ENCODE data around the gene TNN. TPM values are rescaled to one million over a fixed set of nuclear protein-coding genes. Genes with fewer than 3 reads are reported as not detected.

The TNN gene
- total RNA-seq, 2 experiments from 2014 or later: not detected

DNA sequence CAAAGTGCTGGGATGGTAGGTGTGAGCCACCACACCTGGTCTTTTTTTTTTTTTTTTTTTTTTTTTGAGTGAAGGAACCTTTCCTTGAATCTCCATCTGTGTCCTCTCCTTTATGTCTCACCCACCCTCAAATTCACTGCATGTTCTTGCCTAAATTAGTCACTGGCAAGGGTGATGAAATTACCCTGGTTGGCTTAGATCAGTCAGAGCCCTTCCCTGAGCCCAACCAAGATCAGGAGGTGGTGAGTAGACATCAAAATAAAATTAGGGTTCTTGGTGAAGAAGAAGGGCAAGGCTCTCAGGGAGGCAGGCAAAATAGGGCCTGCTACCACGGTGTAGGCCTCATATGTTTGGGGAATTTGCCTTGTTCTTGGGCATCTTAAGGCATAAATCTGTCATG, 5.3 kb upstream of the TNN start:
- ChIA-PET POLR2A (no interaction called here), CTCF (no interaction called here)
- Mint-ChIP-seq H3K9me3 (no peaks in the 10 kb centered on the region), H3K4me3 (no peak overlapping the region), H3K4me1 (ENCODE audit: low read depth) (no peaks in the 10 kb centered on the region), H3K36me3 (ENCODE audit: low read depth) (no peaks in the 10 kb centered on the region), H3K27me3 (no peaks in the 10 kb centered on the region), H3K27ac (no peak overlapping the region)
- no peaks in the 10 kb centered on the region for H3K36me3 ChIP-seq (ENCODE audit: insufficient read depth, low read length)
- no peak for ATAC-seq (ENCODE audit: poor library complexity)
- no peak for TF ChIP-seq CTCF (IDR thresholded peaks at IDR 0.05)
- H3K27me3 ChIP-seq (ENCODE audit: control insufficient read depth in 1 of 2, insufficient read depth in 2 of 2, low read length in 2 of 2): no peaks in the 10 kb centered on the region
- no peaks in the 10 kb centered on the region for H3K9me3 ChIP-seq (ENCODE audit: control insufficient read depth in 1 of 2, insufficient read depth in 1 of 2, low read length in 2 of 2)
- no peak overlapping the region for H3K27ac ChIP-seq (ENCODE audit: low read depth in 1 of 2, low read length in 2 of 2)
- intact Hi-C loops (cut with DNase I, micrococcal nuclease): no loop called here
- H3K4me3 ChIP-seq (ENCODE audit: low read length): no peak overlapping the region
- DNase-seq: no peak
- no peaks in the 10 kb centered on the region for H3K4me1 ChIP-seq (ENCODE audit: insufficient read depth, low read length)

DNA sequence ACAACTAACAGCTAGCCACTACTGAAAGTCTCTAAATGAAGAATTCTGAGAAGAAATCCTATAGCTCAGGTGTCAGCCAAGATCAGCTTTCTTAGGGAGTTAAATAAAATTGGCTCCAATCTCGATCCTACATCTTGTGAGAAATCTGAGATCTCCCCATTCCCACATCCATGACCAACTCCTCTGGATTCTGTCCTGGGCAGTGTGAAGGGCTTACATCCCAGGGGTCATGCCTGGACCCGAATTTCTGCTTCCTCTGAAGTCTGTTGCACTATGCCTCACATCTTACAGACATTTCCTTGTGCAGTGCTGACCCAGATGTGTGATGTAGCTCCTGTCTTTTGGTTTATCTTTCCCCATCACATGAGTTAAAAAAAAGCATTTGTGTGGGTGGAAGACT, 4.8 kb upstream of the TNN start:
- Histone ChIP-seq H3K4me3 (ENCODE audit: low read length) (no peak overlapping the region), H3K4me1 (ENCODE audit: insufficient read depth, low read length) (no peaks in the 10 kb centered on the region), H3K9me3 (ENCODE audit: control insufficient read depth in 1 of 2, insufficient read depth in 1 of 2, low read length in 2 of 2) (no peaks in the 10 kb centered on the region), H3K36me3 (ENCODE audit: insufficient read depth, low read length) (no peaks in the 10 kb centered on the region), H3K27me3 (ENCODE audit: control insufficient read depth in 1 of 2, insufficient read depth in 2 of 2, low read length in 2 of 2) (no peaks in the 10 kb centered on the region), H3K27ac (ENCODE audit: low read depth in 1 of 2, low read length in 2 of 2) (no peak overlapping the region)
- Mint-ChIP-seq H3K36me3 (ENCODE audit: low read depth) (no peaks in the 10 kb centered on the region), H3K27me3 (no peaks in the 10 kb centered on the region), H3K27ac (no peak overlapping the region), H3K4me1 (ENCODE audit: low read depth) (no peaks in the 10 kb centered on the region), H3K4me3 (no peak overlapping the region), H3K9me3 (no peaks in the 10 kb centered on the region)
- no peak for ATAC-seq (ENCODE audit: poor library complexity)
- intact Hi-C loops (cut with DNase I, micrococcal nuclease): no loop called here
- DNase-seq: no peak
- CTCF ChIA-PET: interaction anchor here (0.7 kb wide), 1 partner anchor 528 kb away, joined by 3 read pairs; no protein-coding TSS in a partner anchor
- POLR2A ChIA-PET: no interaction called here
- no peak for TF ChIP-seq CTCF (IDR thresholded peaks at IDR 0.05)

- Mint-ChIP-seq H3K27ac (no peak overlapping the region), H3K4me3 (no peak overlapping the region), H3K9me3 (no peaks in the 10 kb centered on the region), H3K27me3 (peaks cover 10% of the 10 kb centered on the region), H3K4me1 (ENCODE audit: low read depth) (peaks cover 15% of the 10 kb centered on the region), H3K36me3 (ENCODE audit: low read depth) (no peaks in the 10 kb centered on the region)
- ChIA-PET POLR2A (no interaction called here), CTCF (no interaction called here)
- ATAC-seq (ENCODE audit: poor library complexity): no peak
- Histone ChIP-seq H3K27me3 (ENCODE audit: control insufficient read depth in 1 of 2, insufficient read depth in 2 of 2, low read length in 2 of 2) (peaks cover 4 to 8% of the 10 kb centered on the region in 2 experiments), H3K27ac (ENCODE audit: low read depth in 1 of 2, low read length in 2 of 2) (no peak overlapping the region), H3K36me3 (ENCODE audit: insufficient read depth, low read length) (no peaks in the 10 kb centered on the region), H3K4me3 (ENCODE audit: low read length) (no peak overlapping the region), H3K9me3 (ENCODE audit: control insufficient read depth in 1 of 2, insufficient read depth in 1 of 2, low read length in 2 of 2) (no peaks in the 10 kb centered on the region), H3K4me1 (ENCODE audit: insufficient read depth, low read length) (peaks cover 6% of the 10 kb centered on the region)
- intact Hi-C loops (cut with DNase I, micrococcal nuclease): no loop called here
- no peak for DNase-seq
- TF ChIP-seq CTCF (IDR thresholded peaks at IDR 0.05): no peak
Observed at GRCh38 chr1:175070818-175071217, 3.2 kb downstream of the TNN start.
